GM21717 (cell line): ENCODE measurements around the gene DLG4.

ENCODE experiments used
- ATAC-seq: cut with Tn5 transposase; IDR thresholded peaks from one replicate; pipeline ENCODE4 v1.9.1; 2021; ENCODE audit warnings: mild to moderate bottlenecking, moderate library complexity; ENCODE audit not compliant: unreplicated experiment

Gene DLG4

GRCh38 chr17:7233701-7234082 is 14.1 kb upstream of the DLG4 start:
- no peak for ATAC-seq

- no peak for ATAC-seq
Measured at GRCh38 chr17:7232114-7232513, 12.5 kb upstream of the DLG4 start.

GRCh38 chr17:7229504-7229903 is 9.9 kb upstream of the DLG4 start:
- ATAC-seq, result no peak

- ATAC-seq, result no peak
Measured at GRCh38 chr17:7228920-7229319, 9.3 kb upstream of the DLG4 start.

- no peak for ATAC-seq
Measured at GRCh38 chr17:7226721-7227710, 7.4 kb upstream of the DLG4 start.

- no peak for ATAC-seq
Measured at GRCh38 chr17:7225711-7226331, 6.2 kb upstream of the DLG4 start.

GRCh38 chr17:7224661-7225111 is 5.0 kb upstream of the DLG4 start:
- ATAC-seq, result no peak

GRCh38 chr17:7224110-7224509 is 4.5 kb upstream of the DLG4 start:
- ATAC-seq, result no peak

GRCh38 chr17:7223375-7223774 is 3.7 kb upstream of the DLG4 start:
- ATAC-seq, result no peak

- ATAC-seq, result no peak
Measured at GRCh38 chr17:7222972-7223292, 3.3 kb upstream of the DLG4 start.

- ATAC-seq, result no peak
Measured at GRCh38 chr17:7222093-7222971, 2.7 kb upstream of the DLG4 start.

- ATAC-seq, result no peak
Measured at GRCh38 chr17:7221278-7222092, 1.8 kb upstream of the DLG4 start.

- no peak for ATAC-seq
Measured at GRCh38 chr17:7220593-7221277, 1.1 kb upstream of the DLG4 start.

- ATAC-seq, result no peak
Measured at GRCh38 chr17:7219229-7219811, 316 bp downstream of the DLG4 start.

GRCh38 chr17:7218758-7219157 is 878 bp downstream of the DLG4 start:
- ATAC-seq, result no peak

- no peak for ATAC-seq
Measured at GRCh38 chr17:7218166-7218565, 1.5 kb downstream of the DLG4 start.

- ATAC-seq, result no peak
Measured at GRCh38 chr17:7217113-7217987, 2.3 kb downstream of the DLG4 start.

GRCh38 chr17:7216242-7217112 is 3.2 kb downstream of the DLG4 start:
- no peak for ATAC-seq
